HUES64 (cell line): ENCODE data around the gene TRMT2B.
"Not testable (repeated sequence)": the region's sequence is repeated elsewhere in the genome, so short reads cannot be mapped to it uniquely, and the experiment has no call there.

Source experiments
- H3K27ac ChIP-seq: 2 replicates; pipeline ENCODE4 v1.7.0; 2013; ENCODE audit warnings: low read depth, low read length, inconsistent platforms
- H3K27me3 ChIP-seq: 2 replicates; pipeline ENCODE4 v1.6.1; 2013; ENCODE audit warnings: mild to moderate bottlenecking, low read length; ENCODE audit not compliant: insufficient read depth
- H3K36me3 ChIP-seq: 2 replicates; pipeline ENCODE4 v1.6.1; 2013; ENCODE audit warnings: mild to moderate bottlenecking, low read length; ENCODE audit not compliant: insufficient read depth
- H3K4me1 ChIP-seq: 2 replicates; pipeline ENCODE4 v1.6.1; 2013; ENCODE audit warnings: mild to moderate bottlenecking, low read length, moderate library complexity; ENCODE audit not compliant: insufficient read depth
- H3K4me3 ChIP-seq: 2 replicates; pipeline ENCODE4 v1.5.1; 2013; ENCODE audit warnings: mild to moderate bottlenecking, low read length, moderate library complexity
- H3K9ac ChIP-seq: 2 replicates; pipeline ENCODE4 v1.6.1; 2013; ENCODE audit warnings: mild to moderate bottlenecking, low read depth, low read length
- H3K9me3 ChIP-seq: 2 replicates; pipeline ENCODE4 v1.6.1; 2013; ENCODE audit warnings: low read depth, low read length; ENCODE audit not compliant: insufficient read depth
- WGBS: fragments of 150-250, 120-280 bp; methylation state at CpG from one replicate; pipeline ENCODE4 v1.1.7; 2013; ENCODE audit warnings: missing lambda C conversion rate; 5-methylcytosine and 5-hydroxymethylcytosine counted together

Gene TRMT2B

DNA sequence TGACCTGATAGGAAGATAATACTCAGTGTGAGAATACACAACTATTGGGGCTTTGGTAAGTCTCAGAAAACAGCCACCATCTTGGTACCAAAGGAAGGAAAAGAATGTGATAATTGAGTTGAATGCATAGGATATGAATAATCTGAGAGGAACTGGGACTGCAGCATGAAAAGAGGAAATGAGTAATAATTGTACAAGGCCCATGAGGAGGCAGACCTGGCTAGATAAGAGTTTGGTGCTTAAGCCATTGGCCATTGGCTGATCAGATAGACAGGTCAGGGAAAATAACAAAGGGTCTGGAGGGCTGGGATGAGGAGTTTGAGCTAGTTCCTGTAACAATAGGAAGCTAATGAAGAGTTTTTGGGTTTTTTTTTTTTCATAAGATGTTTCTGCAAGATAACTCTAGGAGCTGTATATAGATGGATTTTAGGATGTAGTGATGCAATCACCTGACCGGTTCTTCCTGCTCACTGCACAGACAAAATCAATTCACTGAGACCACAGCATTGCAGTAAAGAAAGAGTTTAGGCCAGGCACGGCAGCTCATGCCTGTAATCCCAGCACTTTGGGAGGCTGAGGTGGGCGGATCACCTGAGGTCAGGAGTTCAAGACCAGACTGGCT is 5.3 kb upstream of the TRMT2B start:
- no peaks in the 10 kb centered on the region for H3K4me1 ChIP-seq
- H3K27me3 ChIP-seq = no peaks in the 10 kb centered on the region
- no peaks in the 10 kb centered on the region for H3K36me3 ChIP-seq
- H3K4me3 ChIP-seq = no peak overlapping the region
- WGBS = 100% methylated on average over 1 of the region's 3 CpGs
- H3K9me3 ChIP-seq = no peaks in the 10 kb centered on the region
- H3K27ac ChIP-seq = no peak overlapping the region
- no peak overlapping the region for H3K9ac ChIP-seq

DNA sequence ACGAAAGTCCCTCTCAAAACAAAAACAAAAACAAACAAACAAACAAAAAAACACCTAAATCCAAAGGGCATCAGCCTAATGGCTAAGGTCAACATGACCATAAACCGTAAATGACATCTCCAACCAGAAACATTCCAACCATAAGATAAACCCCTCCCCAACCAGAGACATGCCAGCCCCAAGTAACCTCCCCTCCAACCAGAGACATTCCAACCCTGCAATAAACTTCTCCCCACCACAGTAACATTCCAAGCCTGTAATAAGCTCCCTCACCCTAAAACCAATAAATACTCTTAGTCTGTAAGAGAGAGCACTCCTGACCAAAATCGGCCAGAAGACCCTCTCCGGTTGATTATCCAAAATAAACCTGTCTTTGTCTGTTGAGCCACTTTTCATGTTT is 4.6 kb upstream of the TRMT2B start:
- not testable (repeated sequence) for H3K27ac ChIP-seq, H3K4me1 ChIP-seq, H3K36me3 ChIP-seq, H3K9ac ChIP-seq, H3K4me3 ChIP-seq, H3K27me3 ChIP-seq, H3K9me3 ChIP-seq
- 72% methylated on average over 4 of the region's 4 CpGs for WGBS

DNA sequence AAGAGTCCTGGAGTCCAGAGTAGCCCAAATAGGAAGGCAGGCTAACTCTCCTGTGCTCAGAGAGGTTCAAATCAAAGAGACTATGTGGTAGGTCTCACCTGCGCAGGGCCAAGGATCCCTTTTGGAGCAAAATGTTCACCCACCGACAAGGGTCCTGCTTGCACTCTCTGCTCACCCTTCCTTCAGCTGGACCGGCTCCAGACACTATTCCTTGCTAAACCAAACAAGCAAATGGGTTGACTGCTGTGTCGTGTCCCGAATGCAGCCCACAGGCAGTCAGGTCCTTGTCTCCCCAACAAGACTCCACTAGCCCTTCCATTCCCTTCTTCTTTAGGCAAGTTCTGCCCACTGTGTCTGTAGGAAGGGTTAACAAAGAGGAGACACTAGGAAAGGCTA is 760 bp downstream of the TRMT2B start:
- H3K4me3 ChIP-seq = peak overlapping the region; percentile 92
- WGBS = 28% methylated on average over 5 of the region's 5 CpGs
- no peaks in the 10 kb centered on the region for H3K4me1 ChIP-seq
- H3K27me3 ChIP-seq = no peaks in the 10 kb centered on the region
- 0 out of 2 replicates have a peak, but pooled peaks cover 2% of the 10 kb centered on the region for H3K36me3 ChIP-seq
- peak overlapping the region; percentile 87; the same call in 1 of the 2 replicates for H3K27ac ChIP-seq
- peak overlapping the region; percentile 79 for H3K9ac ChIP-seq
- H3K9me3 ChIP-seq = no peaks in the 10 kb centered on the region

DNA sequence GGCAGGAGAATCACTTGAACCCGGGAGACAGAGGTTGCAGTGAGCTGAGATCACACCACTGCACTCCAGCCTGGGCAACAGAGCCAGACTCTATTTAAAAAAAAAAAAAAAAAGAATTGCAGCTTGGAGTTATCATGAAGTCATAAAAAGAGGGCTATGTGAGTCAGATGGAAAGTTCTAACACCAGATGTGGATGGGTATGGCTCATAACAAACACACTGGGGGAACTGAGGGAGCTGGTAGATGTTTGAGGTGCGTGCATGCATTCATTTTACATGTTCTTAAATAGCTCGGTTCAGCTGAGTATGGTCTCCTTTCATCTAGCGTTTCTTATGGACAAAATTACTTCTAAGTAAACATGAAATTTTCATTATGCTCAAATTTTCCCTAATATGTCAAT is 11.7 kb downstream of the TRMT2B start:
- Histone ChIP-seq H3K27ac (no peak overlapping the region), H3K4me1 (no peaks in the 10 kb centered on the region), H3K27me3 (no peaks in the 10 kb centered on the region), H3K4me3 (no peak overlapping the region), H3K36me3 (peaks cover 23% of the 10 kb centered on the region; the same call in 1 of the 2 replicates), H3K9me3 (no peaks in the 10 kb centered on the region), H3K9ac (no peak overlapping the region)
- WGBS = 94% methylated on average over 3 of the region's 4 CpGs

DNA sequence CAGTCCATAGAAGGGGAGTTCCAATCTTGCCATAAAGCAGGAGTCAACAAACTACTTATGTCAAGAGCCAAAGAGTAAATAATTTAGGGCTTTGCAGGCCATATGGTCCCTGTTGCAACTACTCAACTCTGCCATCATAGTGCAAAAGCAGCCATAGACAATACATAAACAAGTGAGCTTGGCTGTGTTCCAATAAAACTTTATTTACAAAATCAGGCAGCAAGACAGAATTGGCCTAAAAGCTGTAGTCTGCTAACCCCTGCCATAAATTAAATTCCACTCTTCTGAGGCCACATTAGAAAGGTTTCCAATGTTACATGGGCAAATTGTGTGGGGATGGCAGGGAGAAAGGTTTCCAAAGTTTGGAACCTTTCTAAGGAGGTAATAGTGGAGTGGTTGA is 14.7 kb downstream of the TRMT2B start:
- no peaks in the 10 kb centered on the region for H3K27me3 ChIP-seq
- no peak overlapping the region for H3K4me3 ChIP-seq
- H3K4me1 ChIP-seq = no peaks in the 10 kb centered on the region
- no peak overlapping the region for H3K9ac ChIP-seq
- peaks cover 23% of the 10 kb centered on the region; the same call in 1 of the 2 replicates for H3K36me3 ChIP-seq
- no peaks in the 10 kb centered on the region for H3K9me3 ChIP-seq
- no peak overlapping the region for H3K27ac ChIP-seq

DNA sequence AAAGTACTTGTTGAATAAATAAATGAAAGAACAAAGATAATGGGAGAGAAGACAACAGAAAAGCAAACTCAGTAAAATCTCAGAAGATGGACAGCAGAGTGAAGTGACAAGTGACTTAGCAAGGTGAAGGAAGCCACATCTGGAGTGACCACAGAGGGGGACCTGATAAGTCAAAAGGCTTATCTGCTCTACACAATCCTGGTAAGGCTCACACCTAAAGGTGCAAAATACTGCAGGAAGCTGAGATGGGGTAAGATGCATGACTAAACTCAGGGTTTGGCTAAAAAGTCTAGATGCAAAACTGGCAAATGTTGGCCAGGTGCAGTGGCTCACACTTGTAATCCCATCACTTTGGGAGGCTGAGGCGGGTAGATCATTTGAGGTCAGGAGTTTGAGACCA is 22.2 kb downstream of the TRMT2B start:
- WGBS = 100% methylated on average over 1 of the region's 1 CpG
- no peaks in the 10 kb centered on the region for H3K4me1 ChIP-seq
- no peaks in the 10 kb centered on the region for H3K9me3 ChIP-seq
- no peaks in the 10 kb centered on the region for H3K27me3 ChIP-seq
- no peak overlapping the region for H3K9ac ChIP-seq
- peaks cover 4% of the 10 kb centered on the region; the same call in 1 of the 2 replicates for H3K36me3 ChIP-seq
- no peak overlapping the region for H3K4me3 ChIP-seq
- H3K27ac ChIP-seq = no peak overlapping the region

DNA sequence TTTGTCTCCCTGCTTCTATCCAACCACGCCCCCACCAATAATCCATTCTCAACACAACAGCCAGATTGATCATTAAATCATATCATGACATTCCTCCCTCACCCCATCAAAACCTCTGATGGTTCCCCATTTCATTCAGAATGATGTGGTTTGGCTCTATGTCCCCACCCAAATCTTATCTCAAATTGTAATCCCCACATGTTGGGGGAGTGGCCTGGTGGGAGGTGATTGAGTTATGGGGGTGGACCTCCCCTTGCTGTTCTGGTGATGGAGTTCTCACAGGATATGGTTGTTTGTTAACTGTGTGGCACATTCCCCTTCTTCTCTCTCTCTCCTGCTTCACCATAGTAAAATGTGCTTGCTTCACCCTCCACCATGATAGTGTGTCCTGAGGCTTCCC is 23.3 kb downstream of the TRMT2B start:
- Histone ChIP-seq H3K4me1 (no peaks in the 10 kb centered on the region), H3K9ac (no peak overlapping the region), H3K4me3 (no peak overlapping the region), H3K9me3 (no peaks in the 10 kb centered on the region), H3K27me3 (no peaks in the 10 kb centered on the region), H3K27ac (no peak overlapping the region), H3K36me3 (peaks cover 4% of the 10 kb centered on the region; the same call in 1 of the 2 replicates)
- WGBS = 83% methylated on average over 1 of the region's 1 CpG

DNA sequence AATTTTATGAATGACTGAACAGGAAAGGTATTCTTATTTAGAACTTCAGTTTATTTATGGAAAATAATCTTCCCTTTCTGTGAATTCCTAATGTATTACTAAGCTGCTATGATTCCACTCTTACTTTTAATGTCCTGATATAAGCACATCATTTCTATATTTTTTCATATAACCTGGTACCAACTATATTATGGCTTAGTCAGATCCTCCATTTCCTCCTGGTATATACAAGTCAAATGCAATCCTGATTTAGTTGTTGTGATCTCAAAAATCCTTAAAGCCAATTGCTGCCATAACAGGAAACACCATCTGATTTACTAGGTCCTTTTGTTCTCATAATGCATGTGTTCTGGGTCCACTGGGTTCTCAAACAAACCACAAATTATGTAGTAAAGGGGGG is 26.8 kb downstream of the TRMT2B start:
- H3K9ac ChIP-seq = no peak overlapping the region
- H3K4me3 ChIP-seq = no peak overlapping the region
- H3K36me3 ChIP-seq = peaks cover 26% of the 10 kb centered on the region
- H3K9me3 ChIP-seq = no peaks in the 10 kb centered on the region
- no peaks in the 10 kb centered on the region for H3K4me1 ChIP-seq
- H3K27me3 ChIP-seq = no peaks in the 10 kb centered on the region
- no peak overlapping the region for H3K27ac ChIP-seq

DNA sequence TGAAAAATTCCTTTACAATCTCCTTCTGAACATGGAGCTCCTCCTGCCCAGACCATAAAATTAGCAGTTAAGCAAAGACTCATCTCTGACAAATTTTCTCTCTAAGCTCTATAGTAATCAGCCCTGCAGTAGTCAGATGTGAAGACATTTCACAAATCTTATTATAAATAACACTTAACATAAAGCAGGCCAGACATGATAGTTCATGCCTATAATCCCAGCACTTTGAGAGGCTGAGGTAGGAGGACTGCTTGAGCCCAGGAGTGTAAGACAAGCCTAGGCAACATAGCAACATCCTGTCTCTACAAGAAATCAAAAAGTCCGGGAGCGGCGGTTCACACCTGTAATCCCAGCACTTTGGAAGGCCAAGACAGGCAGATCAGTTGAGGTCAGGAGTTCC is 29.9 kb downstream of the TRMT2B start:
- Histone ChIP-seq H3K27ac (no peak overlapping the region), H3K9ac (no peak overlapping the region), H3K27me3 (no peaks in the 10 kb centered on the region), H3K4me3 (no peak overlapping the region), H3K36me3 (peaks cover 43% of the 10 kb centered on the region), H3K9me3 (no peaks in the 10 kb centered on the region), H3K4me1 (no peaks in the 10 kb centered on the region)
- 93% methylated on average over 3 of the region's 3 CpGs for WGBS

DNA sequence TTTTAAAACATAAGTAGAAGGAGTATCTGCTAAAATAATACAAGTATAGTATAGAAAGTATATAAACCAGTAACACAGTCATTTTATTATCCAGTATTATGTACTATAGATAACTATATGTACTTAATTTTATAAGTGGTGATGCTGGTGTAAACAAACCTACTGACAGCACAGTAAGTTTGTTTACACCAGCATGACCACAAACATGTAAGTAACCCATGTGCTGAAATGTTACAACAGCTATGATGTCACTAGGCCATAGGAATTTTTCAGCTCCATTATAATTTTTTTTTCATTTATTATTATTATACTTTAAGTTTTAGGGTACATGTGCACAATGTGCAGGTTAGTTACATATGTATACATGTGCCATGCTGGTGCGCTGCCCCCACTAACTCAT is 39.9 kb downstream of the TRMT2B start:
- not testable (repeated sequence) for H3K9ac ChIP-seq, H3K4me3 ChIP-seq, H3K9me3 ChIP-seq, H3K27ac ChIP-seq, H3K4me1 ChIP-seq, H3K27me3 ChIP-seq
- no CpG with 5 or more reads among the region's 1 CpG for WGBS
- peaks cover 38% of the 10 kb centered on the region for H3K36me3 ChIP-seq

DNA sequence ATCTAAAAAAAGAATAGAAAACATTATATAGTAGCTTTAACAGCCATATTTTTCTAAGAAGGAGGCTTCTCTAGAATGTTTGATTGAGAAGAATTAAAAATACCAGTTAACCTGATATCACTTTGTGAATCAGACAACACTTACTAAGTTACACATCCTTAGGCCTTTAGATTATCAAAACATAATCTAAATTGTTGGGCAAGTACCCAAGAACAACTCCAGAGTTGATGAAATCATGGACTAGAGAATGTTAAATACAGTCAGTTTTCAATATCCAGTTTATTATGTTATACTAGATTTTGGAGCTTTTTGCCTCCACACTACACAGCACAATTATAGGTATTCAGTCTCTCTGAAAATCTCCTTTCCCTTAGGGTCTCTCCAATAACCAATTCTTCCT is 42.8 kb downstream of the TRMT2B start:
- H3K4me1 ChIP-seq = no peaks in the 10 kb centered on the region
- no peak overlapping the region for H3K27ac ChIP-seq
- peaks cover 23% of the 10 kb centered on the region for H3K36me3 ChIP-seq
- no peaks in the 10 kb centered on the region for H3K9me3 ChIP-seq
- no peak overlapping the region for H3K9ac ChIP-seq
- H3K4me3 ChIP-seq = no peak overlapping the region
- H3K27me3 ChIP-seq = no peaks in the 10 kb centered on the region

DNA sequence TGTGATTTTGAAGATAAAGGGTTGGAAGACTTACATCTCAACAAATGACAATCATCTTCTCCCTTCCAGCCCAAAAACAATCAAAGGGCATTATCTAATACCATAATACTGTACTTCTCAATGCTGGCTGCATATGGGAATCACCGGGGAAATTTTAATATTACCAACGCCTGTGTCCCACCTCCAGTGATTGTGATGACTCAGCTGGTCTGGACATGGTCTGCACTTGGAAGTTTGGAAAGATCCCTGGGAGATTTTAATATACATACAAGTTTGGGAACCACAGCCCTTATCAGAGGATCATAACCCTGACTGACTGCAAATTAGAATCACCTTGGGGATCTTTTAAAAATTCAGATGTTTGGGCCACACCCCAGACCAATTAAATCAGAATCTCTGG is 52.5 kb downstream of the TRMT2B start:
- 100% methylated on average over 2 of the region's 2 CpGs for WGBS

More for the DNA sequence above, 52.5 kb downstream of the TRMT2B start:
- no peaks in the 10 kb centered on the region for H3K9me3 ChIP-seq
- H3K36me3 ChIP-seq = no peaks in the 10 kb centered on the region
- H3K27me3 ChIP-seq = no peaks in the 10 kb centered on the region
- H3K4me3 ChIP-seq = no peak overlapping the region
- no peaks in the 10 kb centered on the region for H3K4me1 ChIP-seq
- H3K9ac ChIP-seq = no peak overlapping the region
- no peak overlapping the region for H3K27ac ChIP-seq
